ENCODE data around the gene PCDHGB3.

DNA sequence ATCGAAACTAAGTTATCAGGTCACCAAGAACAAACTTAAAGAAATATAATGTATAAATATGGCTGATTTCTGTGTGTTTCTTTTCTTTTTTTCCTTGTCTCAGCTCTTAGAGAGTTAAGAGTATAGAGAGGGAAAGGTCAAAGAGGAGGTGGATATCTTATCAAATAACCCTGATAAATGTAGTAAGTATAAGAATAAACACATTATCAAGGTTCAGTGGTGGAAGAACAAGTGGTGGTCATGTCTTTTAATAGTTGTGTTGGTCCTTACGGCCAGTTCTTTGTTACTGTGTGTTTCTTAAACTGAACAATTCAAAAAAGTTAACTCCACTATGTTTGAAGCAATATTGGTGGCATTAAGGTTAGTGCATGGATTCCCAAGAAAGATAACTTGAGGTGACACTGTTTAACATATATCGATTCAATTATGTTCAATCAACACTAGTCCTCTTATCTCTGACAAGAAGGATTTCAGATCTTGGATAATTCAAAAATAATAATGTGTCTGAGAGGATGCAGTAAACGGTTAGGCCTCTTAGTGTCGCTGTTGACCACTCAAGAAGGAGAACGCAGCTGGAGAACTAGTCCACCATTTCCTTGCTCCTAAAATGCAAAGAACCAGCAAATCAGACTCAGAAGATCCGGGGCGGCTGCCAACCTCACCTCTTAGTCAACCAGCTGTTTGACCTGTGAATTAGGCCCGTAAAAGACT, 26.6 kb upstream of the PCDHGB3 start, which contains the start of gene PCDHGA3:
- TF ChIP-seq, protein P1, sequence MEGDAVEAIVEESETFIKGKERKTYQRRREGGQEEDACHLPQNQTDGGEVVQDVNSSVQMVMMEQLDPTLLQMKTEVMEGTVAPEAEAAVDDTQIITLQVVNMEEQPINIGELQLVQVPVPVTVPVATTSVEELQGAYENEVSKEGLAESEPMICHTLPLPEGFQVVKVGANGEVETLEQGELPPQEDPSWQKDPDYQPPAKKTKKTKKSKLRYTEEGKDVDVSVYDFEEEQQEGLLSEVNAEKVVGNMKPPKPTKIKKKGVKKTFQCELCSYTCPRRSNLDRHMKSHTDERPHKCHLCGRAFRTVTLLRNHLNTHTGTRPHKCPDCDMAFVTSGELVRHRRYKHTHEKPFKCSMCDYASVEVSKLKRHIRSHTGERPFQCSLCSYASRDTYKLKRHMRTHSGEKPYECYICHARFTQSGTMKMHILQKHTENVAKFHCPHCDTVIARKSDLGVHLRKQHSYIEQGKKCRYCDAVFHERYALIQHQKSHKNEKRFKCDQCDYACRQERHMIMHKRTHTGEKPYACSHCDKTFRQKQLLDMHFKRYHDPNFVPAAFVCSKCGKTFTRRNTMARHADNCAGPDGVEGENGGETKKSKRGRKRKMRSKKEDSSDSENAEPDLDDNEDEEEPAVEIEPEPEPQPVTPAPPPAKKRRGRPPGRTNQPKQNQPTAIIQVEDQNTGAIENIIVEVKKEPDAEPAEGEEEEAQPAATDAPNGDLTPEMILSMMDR (IDR thresholded peaks at IDR 0.05) = peak in 2 of 6 experiments; percentile 13 to 23
- TF ChIP-seq POLR2A (IDR thresholded peaks at IDR 0.05) = no peak

Measured in esophagus squamous epithelium (tissue), 4 donors.